Endothelial cell of umbilical vein (primary cell): ENCODE results near the gene BLACAT1.

Source experiments
- POLR2AphosphoS5 ChIP-seq: IDR thresholded peaks from 2 replicates; pipeline ENCODE4 v1.6.1; 2012; ENCODE audit warnings: low read depth, mild to moderate bottlenecking, control low read depth, low read length, moderate library complexity; ENCODE audit not compliant: insufficient read depth
- TF ChIP-seq, protein P1 (sequence below), 2 donors: IDR thresholded peaks; 1 replicate in 1 of 2; 2 replicates in 1 of 2; pipeline ENCODE4 v1.5.1; 2011; ENCODE audit warnings: low read length in 2 of 2, mild to moderate bottlenecking in 2 of 2, moderate library complexity in 2 of 2, control low read depth in 1 of 2, inconsistent platforms in 1 of 2, low read depth in 1 of 2; ENCODE audit not compliant: insufficient read depth in 1 of 2; ENCODE audit errors: extremely low read depth in 1 of 2

DNA sequence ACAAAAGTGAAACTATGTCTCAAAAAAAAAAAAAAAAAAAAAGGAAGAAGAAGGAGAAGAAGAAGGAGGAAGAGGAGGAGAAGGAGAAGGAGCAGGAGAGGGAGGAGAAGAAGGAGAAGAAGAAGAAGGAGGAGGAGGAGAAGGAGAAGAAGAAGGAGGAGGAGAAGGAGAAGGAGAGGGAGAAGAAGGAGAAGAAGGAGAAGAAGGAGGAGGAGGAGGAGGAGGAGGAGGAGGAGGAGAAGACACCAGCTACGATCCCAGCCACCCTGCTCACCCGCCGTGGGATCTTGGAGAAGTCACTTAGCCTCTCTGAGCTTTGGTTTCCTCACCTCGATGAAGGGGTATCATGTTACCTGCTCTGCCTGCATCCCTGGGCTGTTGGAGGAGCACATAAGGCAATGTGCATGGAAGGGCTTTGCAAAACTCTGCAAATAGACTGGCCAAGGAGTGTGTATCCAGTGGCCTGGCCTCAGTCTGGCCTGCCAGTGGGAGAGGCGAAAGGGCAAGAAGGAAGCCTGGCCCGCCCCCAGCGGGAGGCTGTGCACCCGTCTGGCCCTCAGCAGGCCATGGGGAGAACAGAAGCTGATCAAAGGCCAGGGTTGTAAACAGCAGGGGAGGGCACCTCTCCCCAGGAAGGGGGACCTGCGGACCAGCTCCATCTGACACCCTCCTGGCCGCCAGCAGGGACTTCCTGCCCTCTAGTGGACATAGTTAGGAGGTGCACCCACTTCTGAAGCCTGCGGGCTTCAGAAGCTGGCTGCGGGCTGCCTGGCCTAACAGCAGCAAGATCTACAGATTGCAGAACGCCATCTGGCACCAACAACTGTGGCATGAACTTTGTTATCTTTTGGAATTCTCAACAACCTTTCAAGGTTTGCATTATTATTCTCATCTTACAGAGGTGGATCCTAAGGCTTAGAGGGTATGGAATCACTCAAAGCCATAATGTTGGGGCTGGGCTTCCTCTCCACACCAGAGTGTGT, 29.4 kb upstream of the BLACAT1 start:
- TF ChIP-seq POLR2AphosphoS5: no peak
- TF ChIP-seq, protein P1, sequence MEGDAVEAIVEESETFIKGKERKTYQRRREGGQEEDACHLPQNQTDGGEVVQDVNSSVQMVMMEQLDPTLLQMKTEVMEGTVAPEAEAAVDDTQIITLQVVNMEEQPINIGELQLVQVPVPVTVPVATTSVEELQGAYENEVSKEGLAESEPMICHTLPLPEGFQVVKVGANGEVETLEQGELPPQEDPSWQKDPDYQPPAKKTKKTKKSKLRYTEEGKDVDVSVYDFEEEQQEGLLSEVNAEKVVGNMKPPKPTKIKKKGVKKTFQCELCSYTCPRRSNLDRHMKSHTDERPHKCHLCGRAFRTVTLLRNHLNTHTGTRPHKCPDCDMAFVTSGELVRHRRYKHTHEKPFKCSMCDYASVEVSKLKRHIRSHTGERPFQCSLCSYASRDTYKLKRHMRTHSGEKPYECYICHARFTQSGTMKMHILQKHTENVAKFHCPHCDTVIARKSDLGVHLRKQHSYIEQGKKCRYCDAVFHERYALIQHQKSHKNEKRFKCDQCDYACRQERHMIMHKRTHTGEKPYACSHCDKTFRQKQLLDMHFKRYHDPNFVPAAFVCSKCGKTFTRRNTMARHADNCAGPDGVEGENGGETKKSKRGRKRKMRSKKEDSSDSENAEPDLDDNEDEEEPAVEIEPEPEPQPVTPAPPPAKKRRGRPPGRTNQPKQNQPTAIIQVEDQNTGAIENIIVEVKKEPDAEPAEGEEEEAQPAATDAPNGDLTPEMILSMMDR (IDR thresholded peaks at IDR 0.05; ENCODE audit: extremely low read depth in 1 of 2, insufficient read depth in 1 of 2, low read depth in 1 of 2, low read length in 2 of 2): peak; percentile 85 to 96
